HG03066 (cell line): ENCODE data around the gene MYO9A.

ENCODE experiments used
- ATAC-seq: cut with Tn5 transposase; IDR thresholded peaks from one replicate; pipeline ENCODE4 v1.9.1; 2021; ENCODE audit warnings: low read depth; ENCODE audit not compliant: unreplicated experiment

Gene MYO9A

DNA sequence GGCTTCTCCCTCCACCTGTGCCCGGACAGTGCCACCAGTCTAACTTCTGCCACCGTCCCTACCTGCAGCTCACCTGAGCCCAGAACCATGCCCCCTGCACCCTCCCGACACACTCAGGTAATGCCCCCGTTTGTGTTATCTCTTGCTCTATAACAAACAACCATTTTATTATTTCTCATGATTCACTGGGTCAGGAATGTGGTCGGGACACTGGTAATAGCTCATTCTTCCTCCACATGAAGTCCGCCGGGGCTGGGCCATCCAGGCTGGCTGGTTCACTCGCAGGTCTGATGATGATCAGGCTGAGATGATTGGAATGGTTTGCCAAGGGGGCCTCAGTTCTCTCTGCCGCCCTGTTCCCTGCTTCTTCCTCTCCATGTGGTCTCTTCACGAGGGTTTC, 327.9 kb downstream of the MYO9A start:
- no peak for ATAC-seq

DNA sequence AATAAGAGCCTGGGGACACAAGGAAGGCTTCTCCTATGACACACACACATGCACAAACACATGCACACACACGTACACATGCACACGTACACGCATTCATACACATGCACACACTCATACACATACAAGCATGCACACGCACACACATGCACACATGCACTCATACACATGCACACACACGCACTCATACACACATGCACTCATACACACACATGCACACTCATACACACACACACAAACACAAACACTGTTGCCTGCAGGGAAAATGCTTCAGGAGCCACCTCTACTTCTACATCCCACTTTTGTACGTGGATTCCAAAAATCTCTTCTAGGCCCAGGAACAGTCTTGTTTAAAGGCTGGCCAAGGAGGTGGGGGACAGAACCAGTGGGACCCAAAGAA, 328.3 kb downstream of the MYO9A start:
- no peak for ATAC-seq

DNA sequence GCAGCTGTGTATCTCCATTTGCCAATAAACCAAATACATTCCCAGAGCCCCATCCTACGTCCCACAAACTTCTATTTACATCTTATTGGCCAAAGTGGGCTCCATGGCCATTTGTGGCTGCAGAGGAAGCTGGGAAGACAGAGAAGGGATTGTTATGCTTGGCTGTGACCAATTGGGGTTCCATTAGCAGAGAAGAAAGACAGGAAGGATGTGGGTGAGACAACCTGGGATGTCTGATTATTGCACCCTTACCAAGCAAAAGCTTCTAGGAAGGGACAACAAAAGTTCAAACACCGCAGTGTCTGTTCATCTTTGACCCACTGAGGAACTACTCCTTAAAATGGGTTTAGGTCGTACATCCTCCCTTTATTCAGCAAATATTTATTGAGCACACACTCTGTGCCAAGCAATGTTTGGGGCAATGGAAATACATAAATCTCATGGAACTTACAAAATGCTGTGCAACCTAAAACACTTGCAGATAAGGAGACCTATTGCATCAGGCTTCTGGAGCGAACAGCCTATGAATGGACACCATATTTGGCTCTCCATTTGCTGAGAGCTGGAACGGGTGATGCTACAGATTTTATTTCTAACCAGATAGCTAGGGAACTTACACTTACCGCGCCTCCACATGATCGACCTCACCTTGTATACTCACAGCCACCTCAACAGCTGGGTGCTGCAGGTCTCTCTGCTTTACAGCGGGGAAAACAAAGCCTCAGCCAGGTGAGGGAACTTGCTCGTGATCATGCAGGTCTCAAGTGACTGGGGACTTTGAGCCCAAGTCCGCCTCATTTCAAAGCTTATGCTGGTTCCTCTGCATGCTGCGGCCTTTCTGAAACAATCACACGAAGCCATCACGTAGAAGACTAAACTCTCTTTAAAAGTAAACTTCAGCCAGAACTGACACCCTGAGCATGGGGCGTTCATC, 329.0 kb downstream of the MYO9A start:
- ATAC-seq = no peak

DNA sequence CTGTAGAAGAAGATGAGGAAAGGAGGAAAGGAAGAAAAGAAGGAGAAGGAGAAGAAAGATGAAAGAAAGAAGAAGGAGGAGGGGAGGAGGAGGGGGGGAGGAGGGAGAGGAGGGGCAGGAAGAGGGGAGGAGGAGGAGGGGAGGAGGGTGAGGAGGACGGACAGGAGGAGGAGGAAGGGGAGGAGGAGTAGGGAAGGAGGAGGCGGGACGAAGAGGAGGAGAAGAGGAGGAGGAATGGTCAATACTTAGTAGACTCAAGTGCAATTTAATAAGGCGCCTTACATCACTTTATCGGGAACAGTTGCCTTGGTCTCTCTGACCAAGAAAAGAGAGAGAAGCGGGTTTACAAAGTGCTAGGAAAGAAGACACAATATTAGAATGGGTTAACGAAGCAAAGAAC, 331.3 kb downstream of the MYO9A start:
- no peak for ATAC-seq

DNA sequence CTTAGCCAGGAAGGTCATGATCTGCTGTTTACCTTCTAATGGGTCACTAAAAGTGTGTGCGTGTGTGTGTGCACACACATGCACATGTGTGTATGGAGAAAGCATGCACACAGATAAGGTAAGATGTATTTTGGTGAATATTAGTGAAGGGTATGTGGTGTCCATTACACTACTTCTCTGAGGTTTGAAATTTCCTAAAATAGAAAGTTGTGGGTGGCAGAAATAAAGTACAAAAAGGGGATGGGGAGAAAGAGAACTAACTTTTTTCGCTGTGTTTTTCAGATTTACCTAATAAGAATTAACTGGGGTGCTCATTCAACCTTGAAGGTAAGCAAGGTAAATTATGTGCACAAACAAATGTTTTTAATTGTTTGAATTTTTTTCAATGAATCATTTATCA, 332.0 kb downstream of the MYO9A start:
- no peak for ATAC-seq

DNA sequence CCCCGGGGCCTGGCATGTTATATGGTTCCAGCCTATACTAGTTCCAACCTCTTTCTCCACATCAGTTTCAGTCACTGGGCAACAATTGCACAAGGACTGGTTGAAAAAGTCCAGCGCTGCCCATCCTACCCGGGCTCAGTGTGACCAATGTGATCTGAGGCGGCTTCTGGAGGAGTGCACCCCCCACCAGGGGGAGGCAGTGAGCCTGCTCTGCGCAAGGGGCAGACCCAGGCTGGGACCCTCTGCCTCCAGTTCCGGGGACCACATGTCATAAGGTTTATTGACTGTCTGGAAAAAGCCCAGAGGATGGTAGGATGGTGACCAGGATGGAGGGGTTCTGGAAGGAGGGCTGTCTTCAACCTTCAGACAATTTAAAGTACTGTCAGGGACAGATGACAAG, 333.2 kb downstream of the MYO9A start:
- ATAC-seq = no peak

DNA sequence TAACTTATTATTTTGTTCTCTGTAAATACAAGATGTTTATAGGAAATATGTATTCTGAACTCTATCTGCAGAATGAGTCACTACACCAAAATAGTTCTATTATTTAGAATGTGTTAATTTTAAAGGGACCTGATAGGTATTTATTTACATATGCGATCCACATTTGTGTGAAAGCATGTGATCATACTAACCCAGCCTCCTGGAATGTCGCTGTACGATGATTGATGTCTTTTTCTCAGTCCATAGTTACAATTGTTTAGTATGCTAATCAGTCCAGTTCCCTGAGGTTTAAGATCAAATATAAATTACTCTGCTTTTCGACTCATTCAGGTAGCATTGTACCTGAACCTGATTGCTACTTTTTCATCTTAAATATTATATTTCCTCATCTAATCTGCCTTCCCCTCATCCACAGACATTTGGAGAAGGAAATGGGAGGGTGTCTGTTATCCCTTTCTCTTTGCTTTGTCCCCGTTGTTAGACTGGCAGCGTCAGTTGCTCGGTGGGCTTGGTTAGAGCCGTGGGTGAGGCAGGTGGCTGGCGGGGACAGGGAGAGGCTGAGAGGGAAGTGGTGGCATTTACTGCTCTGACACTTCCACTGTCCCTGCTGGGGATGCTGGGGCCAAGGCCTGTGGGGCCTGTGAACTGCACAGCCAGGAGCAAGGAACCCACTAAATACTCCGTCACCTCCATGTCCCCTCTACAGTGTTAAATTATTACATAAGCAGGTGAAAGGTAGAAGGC, 335.4 kb downstream of the MYO9A start:
- ATAC-seq = no peak

DNA sequence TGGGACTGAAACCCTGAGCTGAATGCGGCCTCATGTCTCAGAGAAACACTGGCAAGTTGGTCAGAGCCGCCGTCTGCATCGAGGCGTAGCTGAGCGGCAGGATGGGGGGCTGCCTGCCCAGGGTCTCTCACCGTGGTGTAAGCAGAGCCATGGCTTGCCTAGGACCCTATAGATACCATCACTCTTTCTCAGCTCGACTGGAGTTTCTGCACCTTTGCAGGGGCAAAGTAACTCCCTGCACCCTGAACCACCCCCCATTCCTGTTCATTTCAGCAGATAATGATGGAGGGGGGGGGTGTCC, 336.0 kb downstream of the MYO9A start:
- no peak for ATAC-seq

DNA sequence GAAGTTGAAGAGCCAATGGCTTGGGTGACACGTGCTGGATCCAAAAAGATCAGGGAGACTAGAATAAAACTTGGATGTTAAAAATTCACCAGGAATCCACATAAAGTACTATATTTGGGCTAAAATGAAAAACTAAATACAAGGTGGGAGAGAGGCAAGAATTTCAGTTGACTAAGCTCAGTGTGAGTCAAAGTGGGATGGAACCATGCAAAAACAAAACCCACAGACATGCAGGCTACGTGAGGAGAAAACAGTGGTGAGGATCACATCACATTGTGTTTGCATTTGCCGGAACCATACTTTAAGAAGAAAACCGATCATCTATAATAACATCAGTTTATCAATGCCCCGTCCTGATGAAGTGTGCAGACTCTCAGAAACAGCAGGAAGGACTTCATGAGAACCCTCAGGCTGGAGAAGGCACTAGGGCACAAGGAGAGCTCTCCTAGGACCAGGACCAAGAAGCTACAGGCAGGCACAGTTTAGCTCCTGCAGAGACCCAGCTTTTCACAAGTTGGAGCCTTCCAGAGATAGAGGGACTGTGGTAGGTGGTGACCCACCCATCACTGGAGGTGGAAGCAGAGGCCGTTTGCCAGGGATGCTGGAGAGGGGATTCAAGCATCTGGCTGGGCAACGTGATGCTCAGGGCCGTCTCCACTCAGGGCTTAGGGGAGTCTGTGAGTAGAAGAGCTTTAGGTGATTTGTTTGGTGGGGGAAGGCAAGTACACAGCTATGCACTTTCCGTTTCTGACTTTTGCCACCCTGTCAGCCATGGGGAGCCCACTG, 336.6 kb downstream of the MYO9A start:
- ATAC-seq = no peak

DNA sequence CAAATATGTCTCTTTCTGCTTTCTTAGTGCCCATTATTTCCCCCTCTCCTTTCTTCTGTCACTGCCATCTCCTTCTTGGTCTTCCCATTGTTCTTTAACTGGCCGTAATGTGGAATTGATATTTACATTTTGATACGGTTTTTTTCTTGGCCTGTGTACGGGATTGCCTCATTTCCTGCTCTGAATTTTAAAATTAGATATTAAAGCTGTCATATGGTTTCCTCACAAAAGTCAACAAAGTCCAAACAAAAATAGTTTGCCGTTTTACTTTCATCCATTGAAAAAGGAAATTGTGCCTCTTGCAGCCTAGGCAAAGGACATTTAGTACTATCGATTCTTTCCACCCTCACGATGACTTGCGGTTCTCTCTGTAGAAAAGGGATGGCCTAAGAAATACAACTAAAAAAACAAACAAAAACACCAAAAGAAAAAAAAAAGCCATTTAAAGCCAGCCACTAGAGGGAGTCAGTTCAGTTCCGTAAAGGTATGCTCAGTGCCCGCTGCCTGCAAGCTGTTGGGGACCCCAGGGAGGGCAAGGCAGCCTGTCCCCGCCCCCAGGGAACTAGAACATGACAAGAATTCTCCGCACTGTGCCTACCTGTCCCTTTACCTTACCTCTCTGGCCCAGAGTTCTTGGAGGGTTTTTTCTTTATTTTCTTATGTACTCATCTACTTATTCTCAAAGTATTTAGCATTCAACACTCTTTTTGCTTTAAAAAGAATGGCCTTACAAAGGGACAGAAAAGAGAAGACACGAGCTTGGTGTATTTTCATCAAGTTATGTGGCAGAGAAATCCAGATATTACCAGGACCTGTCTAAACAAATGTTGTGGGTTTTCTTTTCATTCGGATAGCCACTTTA, 337.6 kb downstream of the MYO9A start:
- ATAC-seq = no peak

DNA sequence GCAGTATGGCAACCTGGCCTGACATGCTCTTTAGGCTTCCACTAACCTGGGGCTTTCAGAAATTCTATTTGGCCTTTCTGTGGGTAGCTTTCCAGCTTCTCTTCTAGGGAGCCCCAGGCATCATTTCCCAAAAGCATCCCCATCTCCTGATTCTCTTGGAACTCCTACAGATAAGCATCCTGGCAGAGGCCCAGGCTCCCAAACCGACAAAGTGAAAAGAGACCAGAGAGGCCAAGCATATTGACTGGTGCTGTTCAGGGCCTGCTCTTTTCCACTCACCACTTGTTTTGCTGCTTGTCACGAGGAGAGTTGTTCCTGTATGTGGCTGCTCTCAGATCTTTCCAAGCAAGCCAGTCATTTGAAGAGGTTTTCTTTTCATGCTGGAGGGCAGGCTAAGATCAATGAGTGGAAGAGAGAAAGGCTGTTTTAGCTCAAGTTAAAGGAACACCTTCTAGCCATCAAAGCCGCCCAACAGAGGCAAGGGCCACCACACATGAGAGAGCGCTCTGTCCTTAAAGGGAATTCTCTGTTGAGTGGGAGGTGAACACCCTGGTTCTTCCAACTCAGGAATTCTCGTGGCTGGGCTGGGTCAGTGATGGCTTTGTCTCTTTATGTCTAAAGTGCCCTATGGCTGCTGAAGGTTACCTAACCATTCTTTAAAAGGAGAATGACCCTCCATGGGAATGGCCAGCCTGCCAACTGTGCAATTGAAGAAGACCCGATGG, 338.7 kb downstream of the MYO9A start:
- no peak for ATAC-seq

DNA sequence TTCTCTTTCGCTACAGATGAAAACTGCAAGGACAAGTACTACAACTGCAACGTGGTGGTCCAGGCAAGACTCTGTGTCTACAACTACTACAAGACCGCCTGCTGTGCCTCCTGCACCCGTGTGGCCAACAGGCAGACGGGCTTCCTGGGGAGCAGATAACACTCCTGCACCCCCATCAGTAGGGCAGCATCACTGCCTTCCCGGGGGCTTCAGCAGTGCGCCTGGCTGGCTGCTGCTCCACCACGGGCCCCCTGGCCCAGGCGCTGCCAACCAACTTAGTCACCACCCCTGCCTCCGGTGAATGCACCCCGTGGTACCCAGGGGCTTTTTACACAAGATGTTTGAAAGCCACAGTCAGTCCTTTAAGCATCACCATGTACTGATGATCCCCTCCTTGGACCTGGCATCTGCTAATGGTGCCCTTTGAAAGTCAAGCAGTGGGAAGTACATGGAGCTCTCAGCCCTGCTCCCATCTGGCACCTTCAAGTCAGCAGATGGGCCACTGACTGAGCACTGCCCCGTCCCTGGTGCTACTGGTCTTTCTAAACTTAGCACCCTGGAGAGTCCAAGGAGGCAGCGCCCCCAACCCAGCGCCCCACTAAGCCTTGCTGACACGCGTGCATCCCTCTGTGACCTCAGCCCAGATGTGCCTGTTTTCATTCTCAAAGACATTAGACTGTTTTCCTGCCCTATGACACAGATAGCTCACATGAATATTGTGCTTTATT, 340.6 kb downstream of the MYO9A start:
- no peak for ATAC-seq

DNA sequence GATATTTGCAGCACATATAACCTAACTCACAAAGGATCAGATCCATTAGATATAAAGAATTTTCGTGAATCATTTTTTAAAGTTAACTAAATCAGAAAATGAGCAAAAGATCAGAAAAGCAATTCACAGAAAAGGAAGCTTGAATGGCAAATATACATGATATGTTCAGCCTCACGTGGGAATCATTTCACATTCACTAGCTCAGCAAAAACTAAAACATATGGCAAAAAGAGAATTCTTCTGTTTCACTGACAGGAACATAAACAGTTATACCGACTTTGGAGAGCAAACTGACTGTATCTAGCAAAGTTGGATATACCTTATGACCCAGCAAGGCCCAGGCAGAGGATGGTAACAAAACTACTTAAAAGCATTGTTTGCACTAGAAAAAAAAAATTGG, 341.6 kb downstream of the MYO9A start:
- ATAC-seq = no peak

DNA sequence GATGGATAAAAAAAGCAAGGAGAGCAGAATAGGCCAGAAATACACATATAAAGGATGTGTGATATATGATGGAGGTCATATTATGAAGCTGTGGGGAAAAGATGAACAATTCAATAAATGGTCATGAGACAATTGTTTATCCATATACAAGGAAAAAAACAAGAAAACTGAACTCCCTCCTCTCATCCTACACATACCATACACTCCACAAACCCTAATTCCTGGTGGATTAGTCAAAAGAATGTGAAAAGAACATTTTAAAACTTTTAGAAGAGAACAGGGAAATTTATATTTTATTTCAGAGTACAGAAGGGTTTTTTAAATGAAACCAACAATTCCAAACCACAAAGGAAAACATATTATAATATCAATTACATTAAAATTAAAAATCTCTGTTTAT, 342.1 kb downstream of the MYO9A start:
- no peak for ATAC-seq

DNA sequence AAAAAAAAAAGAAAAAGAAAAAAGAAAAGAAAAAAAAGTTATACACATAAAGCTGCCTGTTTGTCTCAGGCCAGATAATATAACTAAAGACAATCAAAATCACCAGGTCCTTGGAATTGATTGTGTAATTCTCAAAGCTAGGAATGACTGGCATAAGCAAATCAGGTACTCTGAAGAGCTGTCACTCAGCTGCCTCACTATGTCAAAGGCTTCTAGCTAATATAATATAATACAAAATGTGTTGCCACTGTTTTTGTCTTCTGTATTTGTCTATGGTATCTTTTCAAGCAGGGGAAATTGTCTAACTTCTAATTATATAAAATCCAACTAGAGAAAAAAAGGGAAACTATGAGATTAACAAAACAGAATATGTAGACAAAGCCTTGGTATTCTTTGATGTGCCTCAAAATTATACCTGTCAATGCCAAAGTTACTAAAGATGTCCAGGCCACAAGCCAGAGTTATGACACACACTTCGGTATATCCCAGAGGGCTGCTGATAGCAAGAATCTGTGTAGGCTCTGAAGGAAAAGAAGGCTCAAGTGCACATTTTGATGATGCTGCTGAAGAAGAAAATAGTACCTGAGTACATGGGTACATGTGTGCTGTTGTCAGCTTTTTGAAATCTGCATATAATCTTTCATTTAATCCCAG, 344.6 kb downstream of the MYO9A start:
- no peak for ATAC-seq
